Neural cell (in vitro differentiated cells): ENCODE measurements around the gene TRERF1. TPM values are rescaled to one million over a fixed set of nuclear protein-coding genes. Genes with fewer than 3 reads are reported as not detected.
"Not testable (repeated sequence)": the region's sequence is repeated elsewhere in the genome, so short reads cannot be mapped to it uniquely, and the experiment has no call there.

ENCODE experiments used
- H2AFZ ChIP-seq: fragments of 200-600, 300-800 bp; sonication (generic), shearing (Covaris generic); 2 replicates; pipeline ENCODE4 v1.6.0; 2014; ENCODE audit warnings: low read depth, mild to moderate bottlenecking, antibody characterized with exemption, low read length, moderate library complexity
- H3F3A ChIP-seq: fragments of 200-600 bp; shearing (Covaris generic); 2 replicates; pipeline ENCODE4 v1.6.1; 2016; ENCODE audit warnings: mild to moderate bottlenecking, moderate library complexity, mixed read lengths, antibody characterized with exemption, low read length; ENCODE audit not compliant: insufficient read depth, poor library complexity, severe bottlenecking
- H3K27ac ChIP-seq: fragments of 200-600, 300-800 bp; sonication (generic), shearing (Covaris generic); 2 replicates; pipeline ENCODE4 v1.5.1; 2014; ENCODE audit warnings: mild to moderate bottlenecking, low read length, moderate library complexity
- H3K27me3 ChIP-seq: fragments of 300-800, 200-600 bp; sonication (generic), shearing (Covaris generic); 2 replicates; pipeline ENCODE4 v1.6.0; 2014; ENCODE audit warnings: mild to moderate bottlenecking, low read depth, low read length, moderate library complexity; ENCODE audit not compliant: insufficient read depth
- H3K36me3 ChIP-seq: fragments of 300-800, 200-600 bp; sonication (generic), shearing (Covaris generic); 2 replicates; pipeline ENCODE4 v1.5.1; 2014; ENCODE audit warnings: mild to moderate bottlenecking, antibody characterized with exemption, low read length, moderate library complexity; ENCODE audit not compliant: insufficient read depth
- H3K4me2 ChIP-seq: fragments of 300-800, 200-600 bp; sonication (generic), shearing (Covaris generic); 2 replicates; pipeline ENCODE4 v1.6.0; 2014; ENCODE audit warnings: mild to moderate bottlenecking, low read length
- H3K4me3 ChIP-seq: fragments of 300-800, 200-600 bp; sonication (generic), shearing (Covaris generic); 2 replicates; pipeline ENCODE4 v1.5.1; 2014; ENCODE audit warnings: mild to moderate bottlenecking, low read length, moderate library complexity
- H3K79me2 ChIP-seq: fragments of 200-600 bp; shearing (Covaris generic); replicated peaks from 2 replicates; pipeline ENCODE4 v1.6.0; 2014; ENCODE audit warnings: mild to moderate bottlenecking, low read length, moderate library complexity; ENCODE audit not compliant: insufficient read depth
- H3K9ac ChIP-seq: fragments of 300-800, 200-600 bp; sonication (generic), shearing (Covaris generic); 2 replicates; pipeline ENCODE4 v1.6.1; 2016; ENCODE audit warnings: mild to moderate bottlenecking, low read length, mixed read lengths
- H3K9me2 ChIP-seq: fragments of 200-600 bp; shearing (Covaris generic); 2 replicates; pipeline ENCODE4 v1.6.1; 2016; ENCODE audit warnings: mild to moderate bottlenecking, low read length, mixed read lengths; ENCODE audit not compliant: insufficient read depth
- H3K9me3 ChIP-seq: fragments of 200-600, 300-800 bp; sonication (generic), shearing (Covaris generic); 2 replicates; pipeline ENCODE4 v1.6.1; 2016; ENCODE audit warnings: mild to moderate bottlenecking, mixed run types, low read length, moderate library complexity, mixed read lengths
- H4K20me1 ChIP-seq: fragments of 200-600 bp; shearing (Covaris generic); 2 replicates; pipeline ENCODE4 v1.6.1; 2016; ENCODE audit warnings: mild to moderate bottlenecking, mixed run types; ENCODE audit not compliant: insufficient read depth
- CTCF ChIP-seq: fragments of 450-650 bp; IDR thresholded peaks from 2 replicates; pipeline ENCODE4 v1.5.1; 2014; ENCODE audit warnings: antibody characterized with exemption, mild to moderate bottlenecking, moderate library complexity; ENCODE audit not compliant: poor library complexity, severe bottlenecking
- EP300 ChIP-seq: fragments of 450-650 bp; conservative IDR thresholded peaks from 2 replicates; pipeline ENCODE4 v1.6.1; 2014; ENCODE audit warnings: antibody characterized with exemption, mild to moderate bottlenecking, moderate library complexity; ENCODE audit not compliant: poor library complexity, severe bottlenecking
- EZH2 ChIP-seq: fragments of 200-600, 300-800 bp; shearing (Covaris generic), sonication (generic); IDR thresholded peaks from 2 replicates; pipeline ENCODE4 v1.6.1; 2014; ENCODE audit warnings: antibody characterized with exemption, low read length, borderline replicate concordance, mild to moderate bottlenecking; ENCODE audit not compliant: insufficient read depth, poor library complexity, severe bottlenecking
- POLR2AphosphoS5 ChIP-seq: IDR thresholded peaks from 2 replicates; pipeline ENCODE4 v1.6.1; 2012
- RAD21 ChIP-seq: fragments of 450-650 bp; conservative IDR thresholded peaks from 2 replicates; pipeline ENCODE4 v1.6.1; 2014; ENCODE audit warnings: antibody characterized with exemption, mild to moderate bottlenecking, moderate library complexity
- REST ChIP-seq: IDR thresholded peaks from 2 replicates; pipeline ENCODE4 v1.6.1; 2012; ENCODE audit warnings: borderline replicate concordance
- SMC3 ChIP-seq: fragments of 450-650 bp; conservative IDR thresholded peaks from 2 replicates; pipeline ENCODE4 v1.6.1; 2014; ENCODE audit warnings: antibody characterized with exemption, mild to moderate bottlenecking, moderate library complexity; ENCODE audit not compliant: poor library complexity
- TAF1 ChIP-seq: IDR thresholded peaks from 2 replicates; pipeline ENCODE4 v1.6.1; 2012; ENCODE audit warnings: low read depth
- polyA plus RNA-seq: library from polyadenylated mRNA; depleted of rRNA; stranded (reverse); fragments of >200 nt; gene quantifications from 2 replicates; pipeline ENCODE4 v1.2.3, GENCODE V29; 2014

The TRERF1 gene
- polyA plus RNA-seq, 1 donor from 2014 or later, result 4.5 TPM

- Histone ChIP-seq H3K4me2 (no peak overlapping the region), H3F3A (no peaks in the 10 kb centered on the region), H3K79me2 (no peaks in the 10 kb centered on the region), H3K27ac (no peak overlapping the region), H2AFZ (no peak overlapping the region), H4K20me1 (no peaks in the 10 kb centered on the region), H3K9me2 (no peaks in the 10 kb centered on the region), H3K4me3 (no peak overlapping the region), H3K9me3 (no peaks in the 10 kb centered on the region), H3K27me3 (no peaks in the 10 kb centered on the region), H3K9ac (no peak overlapping the region), H3K36me3 (no peaks in the 10 kb centered on the region)
- TF ChIP-seq TAF1 (no peak), CTCF (no peak), EP300 (no peak), SMC3 (no peak), REST (no peak), POLR2AphosphoS5 (no peak), RAD21 (no peak), EZH2 (no peak)
These were observed 241.2 kb downstream of the TRERF1 start for GRCh38 chr6:42210551-42210950.

- not testable (repeated sequence) for H3K79me2 ChIP-seq, H3K9me3 ChIP-seq, H2AFZ ChIP-seq, H3K27me3 ChIP-seq, H3K36me3 ChIP-seq, H3K4me2 ChIP-seq, H3F3A ChIP-seq, H3K4me3 ChIP-seq, H3K9me2 ChIP-seq, H3K9ac ChIP-seq, H3K27ac ChIP-seq, H4K20me1 ChIP-seq
These were observed 244.2 kb downstream of the TRERF1 start for GRCh38 chr6:42207559-42207958.

- TF ChIP-seq POLR2AphosphoS5 (no peak), EP300 (no peak), REST (no peak)
- Histone ChIP-seq H3K4me2 (no peak overlapping the region), H3K4me3 (no peak overlapping the region)
These were observed 246.9 kb downstream of the TRERF1 start for GRCh38 chr6:42204768-42205282.

More at GRCh38 chr6:42204768-42205282, 246.9 kb downstream of the TRERF1 start:
- no peaks in the 10 kb centered on the region for H3F3A ChIP-seq
- H3K9me2 ChIP-seq, result no peaks in the 10 kb centered on the region
- no peak overlapping the region for H2AFZ ChIP-seq
- H4K20me1 ChIP-seq, result no peaks in the 10 kb centered on the region
- H3K36me3 ChIP-seq, result no peaks in the 10 kb centered on the region
- H3K9me3 ChIP-seq, result no peaks in the 10 kb centered on the region
- no peak overlapping the region for H3K27ac ChIP-seq
- no peak overlapping the region for H3K9ac ChIP-seq
- no peaks in the 10 kb centered on the region for H3K79me2 ChIP-seq
- no peaks in the 10 kb centered on the region for H3K27me3 ChIP-seq
